ENCODE measurements around the gene CCL19. TPM values are rescaled to one million over a fixed set of nuclear protein-coding genes. Genes with fewer than 3 reads are reported as not detected.
"Not testable (repeated sequence)": the region's sequence is repeated elsewhere in the genome, so short reads cannot be mapped to it uniquely, and the experiment has no call there.

Gene CCL19
- not detected for total RNA-seq

GRCh38 chr9:34690983-34691935 lies at the start of gene CCL19:
Gene CCL19, minus strand, starts transcription at chr9:34691276. Its CDS starts 137 bp downstream, at chr9:34691139.
- Histone ChIP-seq H3K4me3 (no peak within 1 kb of the TSS), H3K27me3 (no peaks in the 10 kb centered on the region), H3K4me1 (peaks cover 0 to 16% (median 0%) of the 10 kb centered on the region in 4 donors), H3K36me3 (no peaks in the 10 kb centered on the region), H3K9me3 (no peaks in the 10 kb centered on the region), H3K27ac (no peak within 1 kb of the TSS)
- in situ Hi-C loops (cut with MboI; ENCODE audit: low pct_ligation_motif_present in 1 of 4, low pct_unique_long_range_greater_than_20kb in 1 of 4, low sequenced_read_pairs in 3 of 4) (no loop called here), intact Hi-C loops (cut with DNase I; ENCODE audit: low total_unique reads) (no loop called here)
- TF ChIP-seq CTCF (IDR thresholded peaks at IDR 0.05) (no peak), POLR2AphosphoS5 (IDR thresholded peaks at IDR 0.05) (no peak), POLR2A (IDR thresholded peaks at IDR 0.05) (no peak), EP300 (IDR thresholded peaks at IDR 0.05; ENCODE audit: low read depth) (no peak)
- 83% methylated on average over 6 of the region's 6 CpGs; no CpG with 5 or more reads in 1 of the 2 donors for WGBS, 2 donors (ENCODE audit: low coverage in 1 of 2)
- no peak for DNase-seq

GRCh38 chr9:34740176-34740575 lies 49.1 kb upstream of the CCL19 start:
- H3K27ac ChIP-seq; H3K9me3 ChIP-seq; H3K4me1 ChIP-seq; H3K27me3 ChIP-seq; DNase-seq; in situ Hi-C loops (cut with MboI; ENCODE audit: low pct_ligation_motif_present in 1 of 4, low pct_unique_long_range_greater_than_20kb in 1 of 4, low sequenced_read_pairs in 3 of 4); intact Hi-C loops (cut with DNase I; ENCODE audit: low total_unique reads); H3K4me3 ChIP-seq; H3K36me3 ChIP-seq: not testable (repeated sequence)
- 97% methylated on average over 20 of the region's 27 CpGs; no CpG with 5 or more reads in 1 of the 2 donors for WGBS, 2 donors (ENCODE audit: low coverage in 1 of 2)

GRCh38 chr9:34737677-34738260 lies 46.7 kb upstream of the CCL19 start:
- H3K36me3 ChIP-seq, result no peaks in the 10 kb centered on the region
- H3K27me3 ChIP-seq, result no peaks in the 10 kb centered on the region
- peak in 1 of 3 donors; percentile 84 for TF ChIP-seq POLR2AphosphoS5 (IDR thresholded peaks at IDR 0.05)
- TF ChIP-seq EP300 (IDR thresholded peaks at IDR 0.05; ENCODE audit: low read depth), result no peak
- no peak for TF ChIP-seq POLR2A (IDR thresholded peaks at IDR 0.05)
- intact Hi-C loops (cut with DNase I; ENCODE audit: low total_unique reads) (no loop called here), in situ Hi-C loops (cut with MboI; ENCODE audit: low pct_ligation_motif_present in 1 of 4, low pct_unique_long_range_greater_than_20kb in 1 of 4, low sequenced_read_pairs in 3 of 4) (no loop called here)
- DNase-seq, result no peak
- no peaks in the 10 kb centered on the region for H3K9me3 ChIP-seq
- no peak overlapping the region for H3K27ac ChIP-seq
- H3K4me1 ChIP-seq, result no peaks in the 10 kb centered on the region
- H3K4me3 ChIP-seq, result no peak overlapping the region
- WGBS, 2 donors (ENCODE audit: low coverage in 1 of 2), result 49 to 56% methylated on average over 6 of the region's 6 CpGs

GRCh38 chr9:34734720-34735119 lies 43.6 kb upstream of the CCL19 start:
- DNase-seq, result no peak
- in situ Hi-C loops (cut with MboI; ENCODE audit: low pct_ligation_motif_present in 1 of 4, low pct_unique_long_range_greater_than_20kb in 1 of 4, low sequenced_read_pairs in 3 of 4), result no loop called here
- intact Hi-C loops (cut with DNase I; ENCODE audit: low total_unique reads), result no loop called here
- H3K4me3 ChIP-seq, result no peak overlapping the region
- H3K27me3 ChIP-seq, result no peaks in the 10 kb centered on the region
- H3K27ac ChIP-seq, result peak overlapping the region in 1 of 4 donors; percentile 35
- no peaks in the 10 kb centered on the region for H3K36me3 ChIP-seq
- no peaks in the 10 kb centered on the region for H3K4me1 ChIP-seq
- H3K9me3 ChIP-seq, result no peaks in the 10 kb centered on the region
- TF ChIP-seq CTCF (IDR thresholded peaks at IDR 0.05), result no peak
- no peak for TF ChIP-seq EP300 (IDR thresholded peaks at IDR 0.05; ENCODE audit: low read depth)
- peak in 2 of 3 donors; percentile 9 to 76 for TF ChIP-seq POLR2AphosphoS5 (IDR thresholded peaks at IDR 0.05)
- no peak for TF ChIP-seq POLR2A (IDR thresholded peaks at IDR 0.05)

- 81 to 86% methylated on average over 2 of the region's 2 CpGs for WGBS, 2 donors (ENCODE audit: low coverage in 1 of 2)
- Histone ChIP-seq H3K27ac (no peak overlapping the region), H3K4me3 (no peak overlapping the region), H3K4me1 (no peaks in the 10 kb centered on the region), H3K27me3 (no peaks in the 10 kb centered on the region), H3K9me3 (no peaks in the 10 kb centered on the region), H3K36me3 (no peaks in the 10 kb centered on the region)
- TF ChIP-seq POLR2AphosphoS5 (IDR thresholded peaks at IDR 0.05) (no peak), POLR2A (IDR thresholded peaks at IDR 0.05) (no peak), EP300 (IDR thresholded peaks at IDR 0.05; ENCODE audit: low read depth) (no peak)
- no peak for DNase-seq
- in situ Hi-C loops (cut with MboI; ENCODE audit: low pct_ligation_motif_present in 1 of 4, low pct_unique_long_range_greater_than_20kb in 1 of 4, low sequenced_read_pairs in 3 of 4) (no loop called here), intact Hi-C loops (cut with DNase I; ENCODE audit: low total_unique reads) (no loop called here)
Measured at GRCh38 chr9:34732886-34733285, 41.8 kb upstream of the CCL19 start.

All from transverse colon (tissue), 4 donors.